ENCODE measurements around the gene SMC1B. TPM values are rescaled to one million over a fixed set of nuclear protein-coding genes. Genes with fewer than 3 reads are reported as not detected.

Gene SMC1B
- total RNA-seq, 4 donors from 2014 or later = not detected

GRCh38 chr22:45426387-45426786 is 13.0 kb upstream of the SMC1B start:
- TF ChIP-seq EP300 (IDR thresholded peaks at IDR 0.05) = no peak
- no peak for TF ChIP-seq POLR2A (IDR thresholded peaks at IDR 0.05)
- TF ChIP-seq CTCF (IDR thresholded peaks at IDR 0.05) = no peak
- TF ChIP-seq POLR2AphosphoS5 (IDR thresholded peaks at IDR 0.05) = no peak
- ATAC-seq = no peak
- WGBS, 2 donors (ENCODE audit: low coverage in 1 of 2) = 97 to 100% methylated on average over 6 to 9 of the region's 9 CpGs
- Histone ChIP-seq H3K9me3 (peaks cover 0 to 6% (median 0%) of the 10 kb centered on the region in 3 donors), H3K27ac (no peak overlapping the region), H3K36me3 (no peaks in the 10 kb centered on the region), H3K27me3 (no peaks in the 10 kb centered on the region), H3K4me1 (no peaks in the 10 kb centered on the region), H3K4me3 (no peak overlapping the region)

GRCh38 chr22:45425531-45426265 is 12.3 kb upstream of the SMC1B start:
- no peak overlapping the region for H3K27ac ChIP-seq
- H3K9me3 ChIP-seq = peaks cover 0 to 6% (median 0%) of the 10 kb centered on the region in 3 donors
- H3K4me1 ChIP-seq = no peaks in the 10 kb centered on the region
- no peak overlapping the region for H3K4me3 ChIP-seq
- TF ChIP-seq EP300 (IDR thresholded peaks at IDR 0.05) (no peak), POLR2A (IDR thresholded peaks at IDR 0.05) (no peak), CTCF (IDR thresholded peaks at IDR 0.05) (no peak), POLR2AphosphoS5 (IDR thresholded peaks at IDR 0.05) (no peak)
- no peak for ATAC-seq
- no peaks in the 10 kb centered on the region for H3K27me3 ChIP-seq
- no peaks in the 10 kb centered on the region for H3K36me3 ChIP-seq
- WGBS, 2 donors (ENCODE audit: low coverage in 1 of 2) = 95% methylated on average over 3 of the region's 23 CpGs; no CpG with 5 or more reads in 1 of the 2 donors

- no peak overlapping the region for H3K27ac ChIP-seq
- 55% methylated on average over 3 of the region's 5 CpGs; no CpG with 5 or more reads in 1 of the 2 donors for WGBS, 2 donors (ENCODE audit: low coverage in 1 of 2)
Observed at GRCh38 chr22:45425101-45425500, 11.7 kb upstream of the SMC1B start.

GRCh38 chr22:45424241-45424731 is 10.9 kb upstream of the SMC1B start:
- 88 to 91% methylated on average over 6 of the region's 14 CpGs for WGBS, 2 donors (ENCODE audit: low coverage in 1 of 2)
- Histone ChIP-seq H3K4me1 (no peaks in the 10 kb centered on the region), H3K36me3 (no peaks in the 10 kb centered on the region), H3K4me3 (no peak overlapping the region), H3K9me3 (peaks cover 0 to 6% (median 0%) of the 10 kb centered on the region in 3 donors), H3K27me3 (no peaks in the 10 kb centered on the region), H3K27ac (no peak overlapping the region)
- ATAC-seq = peak; percentile 58
- TF ChIP-seq POLR2A (IDR thresholded peaks at IDR 0.05) = no peak
- TF ChIP-seq POLR2AphosphoS5 (IDR thresholded peaks at IDR 0.05) = no peak
- no peak for TF ChIP-seq EP300 (IDR thresholded peaks at IDR 0.05)
- TF ChIP-seq CTCF (IDR thresholded peaks at IDR 0.05) = no peak

More at GRCh38 chr22:45425101-45425500, 11.7 kb upstream of the SMC1B start:
- Histone ChIP-seq H3K4me3 (no peak overlapping the region), H3K27me3 (no peaks in the 10 kb centered on the region), H3K9me3 (peaks cover 0 to 6% (median 0%) of the 10 kb centered on the region in 3 donors), H3K4me1 (no peaks in the 10 kb centered on the region), H3K36me3 (no peaks in the 10 kb centered on the region)
- TF ChIP-seq POLR2A (IDR thresholded peaks at IDR 0.05) (no peak), EP300 (IDR thresholded peaks at IDR 0.05) (no peak), POLR2AphosphoS5 (IDR thresholded peaks at IDR 0.05) (no peak), CTCF (IDR thresholded peaks at IDR 0.05) (no peak)
- no peak for ATAC-seq

GRCh38 chr22:45423524-45423923 is 10.1 kb upstream of the SMC1B start:
- Histone ChIP-seq H3K4me3 (no peak overlapping the region), H3K36me3 (no peaks in the 10 kb centered on the region), H3K27me3 (peaks cover under 1% of the 10 kb centered on the region), H3K9me3 (peaks cover 0 to 6% (median 0%) of the 10 kb centered on the region in 3 donors), H3K27ac (no peak overlapping the region), H3K4me1 (no peaks in the 10 kb centered on the region)
- WGBS, 2 donors (ENCODE audit: low coverage in 1 of 2) = 74 to 79% methylated on average over 3 to 4 of the region's 4 CpGs
- no peak for TF ChIP-seq POLR2A (IDR thresholded peaks at IDR 0.05)
- TF ChIP-seq POLR2AphosphoS5 (IDR thresholded peaks at IDR 0.05) = no peak
- TF ChIP-seq CTCF (IDR thresholded peaks at IDR 0.05) = no peak
- TF ChIP-seq EP300 (IDR thresholded peaks at IDR 0.05) = no peak
- ATAC-seq = no peak

Data from gastroesophageal sphincter (tissue), 4 donors.